A204.1 (cell line): ENCODE measurements around the gene CMC4.

ENCODE experiments used
- FAIRE-seq: peaks from 2 replicates; lab custom pipeline; 2012; peaks lifted over from hg19 to GRCh38; lab: Jason Lieb, UNC

Gene CMC4

GRCh38 chrX:155053656-155054055, 17.3 kb downstream of the CMC4 start:
- FAIRE-seq = no peak

GRCh38 chrX:155052738-155053498, 18.0 kb downstream of the CMC4 start:
- no peak for FAIRE-seq

- FAIRE-seq = no peak
These were observed 21.8 kb downstream of the CMC4 start for GRCh38 chrX:155048977-155049619.

- FAIRE-seq = no peak
These were observed 24.0 kb downstream of the CMC4 start for GRCh38 chrX:155046811-155047528.

- no peak for FAIRE-seq
These were observed 24.7 kb downstream of the CMC4 start for GRCh38 chrX:155046129-155046810.

GRCh38 chrX:155035688-155036087, 35.2 kb downstream of the CMC4 start:
- no peak for FAIRE-seq

GRCh38 chrX:155031657-155032056, 39.3 kb downstream of the CMC4 start:
- FAIRE-seq = no peak

GRCh38 chrX:155028877-155029291, 42.1 kb downstream of the CMC4 start:
- FAIRE-seq = no peak

- no peak for FAIRE-seq
These were observed 42.8 kb downstream of the CMC4 start for GRCh38 chrX:155028129-155028528.

GRCh38 chrX:155027509-155028066, 43.3 kb downstream of the CMC4 start:
- no peak for FAIRE-seq

- FAIRE-seq = no peak
These were observed 44.0 kb downstream of the CMC4 start, which contains the start of gene FUNDC2 for GRCh38 chrX:155026727-155027508. Gene FUNDC2, plus strand, starts transcription at chrX:155026844. Its CDS starts 95 bp downstream, at chrX:155026939.

- FAIRE-seq = no peak
These were observed 44.6 kb downstream of the CMC4 start for GRCh38 chrX:155026420-155026726.

GRCh38 chrX:155023907-155024833, 46.8 kb downstream of the CMC4 start:
- no peak for FAIRE-seq

GRCh38 chrX:155022585-155022984, 48.4 kb downstream of the CMC4 start, which contains the start of gene F8:
Gene F8, minus strand, starts transcription at chrX:155022723. Its CDS starts 171 bp downstream, at chrX:155022552.
- FAIRE-seq = no peak

- FAIRE-seq = no peak
These were observed 50.3 kb downstream of the CMC4 start for GRCh38 chrX:155020591-155020990.
